ENCODE results near the gene TMPRSS13. TPM values are rescaled to one million over a fixed set of nuclear protein-coding genes. Genes with fewer than 3 reads are reported as not detected.

TMPRSS13 gene
- total RNA-seq, 1 experiment from 2014 or later: 21.7 TPM

DNA sequence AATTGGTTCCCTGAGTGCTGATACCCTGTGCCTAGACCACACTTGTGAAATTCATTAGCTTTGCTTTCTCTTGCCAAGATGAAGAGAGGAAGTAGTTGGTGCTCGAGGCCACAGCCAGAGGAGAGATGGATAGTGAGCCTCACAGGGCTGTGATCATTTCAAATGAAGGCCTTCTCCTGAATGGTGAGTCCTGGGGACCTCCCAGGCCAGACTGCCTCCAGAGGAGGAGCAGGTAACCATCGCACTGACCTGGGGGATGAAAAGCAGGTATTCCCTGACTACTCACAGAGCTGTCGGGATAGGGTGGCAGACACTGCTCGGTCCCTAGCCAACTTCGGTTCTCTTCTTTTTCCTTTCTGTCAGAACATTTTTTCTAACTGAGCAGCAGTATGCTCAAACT lies 48.0 kb downstream of the TMPRSS13 start:
- BruUV-seq (replicated peaks): no TSS peak
- no peaks in the 10 kb centered on the region for H3K4me1 ChIP-seq (replicated peaks; ENCODE audit: insufficient read depth)
- H3K27me3 ChIP-seq (ENCODE audit: insufficient read depth, low read depth): peaks cover 81% of the 10 kb centered on the region
- POLR2A ChIA-PET (ENCODE audit: unreplicated experiment): no interaction called here
- H2AFZ ChIP-seq: no peak overlapping the region
- H3K36me3 ChIP-seq (ENCODE audit: low read depth): no peaks in the 10 kb centered on the region
- H4K20me1 ChIP-seq (ENCODE audit: insufficient read depth): no peaks in the 10 kb centered on the region
- no peaks in the 10 kb centered on the region for H3F3A ChIP-seq (ENCODE audit: insufficient read depth, low read depth)
- no peak overlapping the region for H3K4me3 ChIP-seq
- TF ChIP-seq, protein P1, sequence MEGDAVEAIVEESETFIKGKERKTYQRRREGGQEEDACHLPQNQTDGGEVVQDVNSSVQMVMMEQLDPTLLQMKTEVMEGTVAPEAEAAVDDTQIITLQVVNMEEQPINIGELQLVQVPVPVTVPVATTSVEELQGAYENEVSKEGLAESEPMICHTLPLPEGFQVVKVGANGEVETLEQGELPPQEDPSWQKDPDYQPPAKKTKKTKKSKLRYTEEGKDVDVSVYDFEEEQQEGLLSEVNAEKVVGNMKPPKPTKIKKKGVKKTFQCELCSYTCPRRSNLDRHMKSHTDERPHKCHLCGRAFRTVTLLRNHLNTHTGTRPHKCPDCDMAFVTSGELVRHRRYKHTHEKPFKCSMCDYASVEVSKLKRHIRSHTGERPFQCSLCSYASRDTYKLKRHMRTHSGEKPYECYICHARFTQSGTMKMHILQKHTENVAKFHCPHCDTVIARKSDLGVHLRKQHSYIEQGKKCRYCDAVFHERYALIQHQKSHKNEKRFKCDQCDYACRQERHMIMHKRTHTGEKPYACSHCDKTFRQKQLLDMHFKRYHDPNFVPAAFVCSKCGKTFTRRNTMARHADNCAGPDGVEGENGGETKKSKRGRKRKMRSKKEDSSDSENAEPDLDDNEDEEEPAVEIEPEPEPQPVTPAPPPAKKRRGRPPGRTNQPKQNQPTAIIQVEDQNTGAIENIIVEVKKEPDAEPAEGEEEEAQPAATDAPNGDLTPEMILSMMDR (conservative IDR thresholded peaks at IDR 0.05): no peak
- no peak for TF ChIP-seq EZH2 (IDR thresholded peaks at IDR 0.05; ENCODE audit: low read depth)
- DNase-seq: no peak
- no peak overlapping the region for H3K4me2 ChIP-seq
- H3K79me2 ChIP-seq (ENCODE audit: low read depth): no peaks in the 10 kb centered on the region
- H3K27ac ChIP-seq: no peak overlapping the region
- intact Hi-C loops (cut with micrococcal nuclease; ENCODE audit: unreplicated experiment): no loop called here
- no peaks in the 10 kb centered on the region for H3K9me3 ChIP-seq (ENCODE audit: insufficient read depth, low read depth)
- CTCF ChIA-PET: no interaction called here
- H3K9me2 ChIP-seq (ENCODE audit: insufficient read depth): no peaks in the 10 kb centered on the region

DNA sequence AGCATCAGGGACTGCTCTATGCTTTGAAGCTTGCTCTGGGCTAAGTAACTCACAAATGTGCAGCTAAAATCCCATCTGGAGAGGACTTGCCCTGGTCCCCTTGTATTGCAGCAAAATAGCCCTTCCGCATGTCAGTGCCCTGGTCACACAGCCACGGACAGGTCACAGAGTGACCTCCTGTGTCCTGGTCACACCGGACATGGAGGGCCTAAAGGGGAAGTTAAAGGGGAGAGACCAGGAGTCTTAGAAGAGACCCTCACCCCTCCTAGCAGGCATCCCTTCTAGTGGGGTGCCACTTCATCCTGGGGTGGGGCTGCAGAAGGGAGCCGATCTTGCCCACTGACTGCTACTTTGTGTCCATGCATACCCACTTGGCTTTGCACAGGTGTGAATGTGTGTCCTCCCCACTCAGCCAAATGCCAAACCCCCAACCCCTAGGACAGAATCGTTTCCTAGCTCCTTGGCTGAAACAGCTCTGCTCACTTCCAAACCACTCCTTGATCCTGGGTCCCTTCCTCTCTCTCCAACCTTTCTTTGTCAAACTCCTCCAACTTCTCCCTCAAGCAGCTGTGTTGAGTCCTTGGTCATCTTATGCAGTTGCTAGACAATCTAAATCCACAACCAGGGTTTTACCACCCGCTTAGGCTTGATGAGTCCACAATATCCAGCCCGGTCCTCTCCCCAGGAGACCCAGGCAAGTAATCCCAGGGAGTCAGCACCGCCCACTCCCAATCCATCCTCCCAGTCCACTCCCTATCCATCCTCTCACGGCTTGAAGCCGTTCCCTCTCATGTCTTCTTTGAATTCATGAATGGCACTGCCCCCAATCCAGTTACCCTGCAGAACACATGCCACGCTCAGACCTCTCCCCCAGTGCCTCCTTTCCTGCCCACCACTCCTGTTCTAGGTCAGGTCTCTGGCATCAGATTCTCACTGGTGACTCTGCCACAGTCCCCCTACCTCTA lies 49.4 kb downstream of the TMPRSS13 start:
- Histone ChIP-seq H2AFZ (no peak overlapping the region), H3F3A (ENCODE audit: insufficient read depth, low read depth) (no peaks in the 10 kb centered on the region), H3K4me1 (replicated peaks; ENCODE audit: insufficient read depth) (no peaks in the 10 kb centered on the region), H3K79me2 (ENCODE audit: low read depth) (no peaks in the 10 kb centered on the region), H3K4me3 (no peak overlapping the region), H3K9me2 (ENCODE audit: insufficient read depth) (no peaks in the 10 kb centered on the region), H3K36me3 (ENCODE audit: low read depth) (no peaks in the 10 kb centered on the region), H3K9me3 (ENCODE audit: insufficient read depth, low read depth) (no peaks in the 10 kb centered on the region), H4K20me1 (ENCODE audit: insufficient read depth) (no peaks in the 10 kb centered on the region), H3K27ac (no peak overlapping the region), H3K27me3 (ENCODE audit: insufficient read depth, low read depth) (peaks cover 88% of the 10 kb centered on the region), H3K4me2 (no peak overlapping the region)
- ChIA-PET POLR2A (ENCODE audit: unreplicated experiment) (interaction anchor here (0.7 kb wide), 1 partner anchor 48 kb away, joined by 6 read pairs; no protein-coding TSS in a partner anchor), CTCF (no interaction called here)
- no TSS peak for BruUV-seq (replicated peaks)
- TF ChIP-seq EZH2 (IDR thresholded peaks at IDR 0.05; ENCODE audit: low read depth): no peak
- TF ChIP-seq, protein P1 (conservative IDR thresholded peaks at IDR 0.05): no peak
- intact Hi-C loops (cut with micrococcal nuclease; ENCODE audit: unreplicated experiment): no loop called here
- no peak for DNase-seq

DNA sequence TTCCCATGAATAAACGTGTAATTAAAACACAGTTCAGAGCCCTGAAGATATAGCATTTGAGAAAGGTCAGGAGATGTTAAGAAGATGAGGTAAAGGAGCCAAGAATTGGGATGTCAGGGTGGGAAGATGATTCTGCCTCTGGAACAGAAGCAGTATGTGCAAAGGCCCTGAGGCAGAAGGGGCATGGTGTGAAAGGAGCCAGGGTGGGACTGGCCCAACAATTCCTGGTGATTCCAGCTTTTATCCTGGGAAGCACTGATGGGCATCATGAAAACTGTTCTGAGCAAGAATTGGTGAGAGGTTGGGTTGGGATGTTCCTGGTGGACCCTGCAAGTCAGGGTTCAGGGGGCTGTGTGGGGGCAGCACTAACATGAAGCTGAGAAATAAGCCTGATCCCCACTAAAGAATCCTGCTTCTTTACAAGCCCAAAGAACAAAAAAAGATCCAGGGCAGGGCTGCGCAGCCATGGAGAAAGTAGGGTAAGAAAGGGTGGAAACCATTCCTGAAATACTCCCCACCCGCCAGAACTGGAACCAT lies 50.2 kb downstream of the TMPRSS13 start:
- Histone ChIP-seq H3K27ac (no peak overlapping the region), H3K36me3 (ENCODE audit: low read depth) (no peaks in the 10 kb centered on the region), H3F3A (ENCODE audit: insufficient read depth, low read depth) (no peaks in the 10 kb centered on the region), H3K9me2 (ENCODE audit: insufficient read depth) (no peaks in the 10 kb centered on the region), H3K27me3 (ENCODE audit: insufficient read depth, low read depth) (peaks cover 92% of the 10 kb centered on the region), H4K20me1 (ENCODE audit: insufficient read depth) (no peaks in the 10 kb centered on the region), H2AFZ (no peak overlapping the region), H3K4me2 (no peak overlapping the region), H3K4me3 (no peak overlapping the region), H3K79me2 (ENCODE audit: low read depth) (no peaks in the 10 kb centered on the region), H3K4me1 (replicated peaks; ENCODE audit: insufficient read depth) (no peaks in the 10 kb centered on the region), H3K9me3 (ENCODE audit: insufficient read depth, low read depth) (no peaks in the 10 kb centered on the region)
- BruUV-seq (replicated peaks): no TSS peak
- CTCF ChIA-PET: no interaction called here
- no peak for DNase-seq
- POLR2A ChIA-PET (ENCODE audit: unreplicated experiment): interaction anchor here (0.7 kb wide), 1 partner anchor 49 kb away, joined by 6 read pairs; no protein-coding TSS in a partner anchor
- intact Hi-C loops (cut with micrococcal nuclease; ENCODE audit: unreplicated experiment): no loop called here
- no peak for TF ChIP-seq EZH2 (IDR thresholded peaks at IDR 0.05; ENCODE audit: low read depth)
- TF ChIP-seq, protein P1 (conservative IDR thresholded peaks at IDR 0.05): no peak
